ENCODE measurements around the gene MEIOC.
A peak's percentile ranks its signal among the peaks of the same experiment; 100 is the strongest.
"Not testable (repeated sequence)": the region's sequence is repeated elsewhere in the genome, so short reads cannot be mapped to it uniquely, and the experiment has no call there.

The MEIOC gene

GRCh38 chr17:44647736-44648135 is 8.5 kb upstream of the MEIOC start:
- DNase-seq (ENCODE audit: low read depth in 2 of 2, low spot score in 1 of 2), result no peak

DNA sequence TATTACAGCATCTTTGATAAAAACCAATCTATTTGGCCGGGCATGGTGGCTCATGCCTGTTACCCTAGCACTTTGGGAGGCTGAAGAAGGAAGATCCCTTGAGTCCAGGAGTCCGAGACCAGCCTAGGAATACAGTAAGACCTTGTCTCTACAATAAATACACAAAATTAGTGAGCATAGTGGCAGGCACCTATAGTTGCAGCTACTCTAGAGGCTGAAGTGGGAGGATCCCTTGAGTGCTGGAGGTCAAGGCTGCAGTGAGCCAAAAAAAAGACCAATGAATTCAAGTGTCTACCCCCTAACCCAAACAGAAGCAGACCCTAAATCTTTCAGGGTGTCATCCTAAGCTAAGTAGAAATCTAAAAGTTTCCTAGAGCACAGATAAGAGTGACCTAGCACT is 7.3 kb upstream of the MEIOC start:
- no peak for DNase-seq (ENCODE audit: low read depth in 2 of 2, low spot score in 1 of 2)

GRCh38 chr17:44651228-44651627 is 5.0 kb upstream of the MEIOC start:
- DNase-seq (ENCODE audit: low read depth in 2 of 2, low spot score in 1 of 2), result no peak

DNA sequence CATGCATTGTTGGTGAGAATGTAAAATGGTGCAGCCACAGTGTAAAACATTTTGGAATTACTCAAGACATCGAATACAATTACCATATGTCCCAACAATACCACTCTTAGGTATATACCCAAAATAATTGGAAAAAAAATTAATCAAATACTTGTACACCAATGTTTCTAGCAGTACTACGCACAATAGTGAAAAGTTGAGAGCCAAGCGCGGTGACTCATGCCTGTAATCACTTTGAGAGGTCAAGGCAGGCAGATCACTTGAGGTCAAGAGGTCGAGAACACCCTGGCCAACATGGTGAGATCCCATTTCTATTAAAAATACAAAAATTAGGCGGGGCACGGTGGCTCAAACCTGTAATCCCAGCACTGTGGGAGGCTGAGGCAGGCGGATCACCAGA is 3.5 kb upstream of the MEIOC start:
- DNase-seq (ENCODE audit: low read depth in 2 of 2, low spot score in 1 of 2), result no peak

DNA sequence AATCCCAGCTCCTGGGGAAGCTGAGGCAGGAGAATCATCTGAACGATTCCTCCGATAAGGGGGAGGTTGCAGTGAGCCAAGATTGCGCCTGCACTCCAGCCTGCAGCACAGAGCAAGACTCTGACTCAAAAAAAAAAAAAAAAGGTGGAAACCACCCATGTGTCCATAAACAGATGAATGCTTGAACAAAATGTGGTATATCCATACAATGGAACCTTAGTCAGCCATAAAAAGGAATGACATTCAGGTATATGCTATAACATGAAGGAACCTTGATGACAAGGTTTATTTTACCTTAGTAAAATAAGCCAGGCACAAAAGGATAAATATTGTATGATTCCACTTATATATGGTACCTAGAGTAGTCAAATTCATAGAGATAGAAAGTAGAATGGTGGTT is 2.9 kb upstream of the MEIOC start:
- DNase-seq (ENCODE audit: low read depth in 2 of 2, low spot score in 1 of 2), result no peak

DNA sequence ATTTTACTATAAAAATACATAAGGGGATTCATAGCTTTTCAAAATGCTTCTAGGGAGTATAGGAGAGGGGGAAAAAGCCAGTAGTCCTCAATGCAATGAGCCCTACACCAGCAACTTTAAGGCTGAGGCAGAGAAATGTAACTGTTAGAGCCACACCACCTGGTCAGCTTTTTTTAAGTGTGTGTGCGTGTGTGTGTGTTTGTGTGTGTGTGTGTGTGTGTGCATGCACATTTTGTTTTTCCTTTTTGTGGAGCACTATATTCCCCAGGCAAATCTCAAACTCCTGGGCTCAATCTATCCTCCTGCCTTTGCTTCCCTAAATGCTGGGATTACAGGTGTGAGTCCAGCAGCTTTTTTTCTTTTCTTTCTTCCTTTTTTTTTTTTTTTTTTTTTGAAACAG is 2.3 kb upstream of the MEIOC start:
- no peak for DNase-seq (ENCODE audit: low read depth in 2 of 2, low spot score in 1 of 2)

DNA sequence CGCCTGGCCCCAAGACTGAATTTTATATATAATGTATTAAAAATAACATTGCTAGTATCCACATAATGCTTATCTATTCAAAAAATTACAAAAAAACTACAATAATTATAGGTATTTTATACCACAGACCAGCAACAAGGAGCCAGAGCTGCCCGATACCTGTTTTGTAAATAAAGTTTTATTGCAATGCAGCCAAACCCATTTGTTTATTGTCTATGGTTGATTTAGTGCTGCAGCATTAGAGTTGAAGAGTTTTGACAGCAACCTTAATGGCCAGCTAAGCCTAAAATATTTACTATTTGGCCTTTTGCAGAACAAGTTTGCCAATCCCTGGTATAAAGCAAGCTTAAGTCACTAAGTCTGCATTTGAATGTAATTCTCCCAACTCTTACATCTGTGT is 5.6 kb downstream of the MEIOC start:
- DNase-seq (ENCODE audit: low read depth in 2 of 2, low spot score in 1 of 2), result no peak

- DNase-seq (ENCODE audit: low read depth in 2 of 2, low spot score in 1 of 2), result no peak
Measured at GRCh38 chr17:44663095-44663494, 6.8 kb downstream of the MEIOC start.

- DNase-seq (ENCODE audit: low read depth in 2 of 2, low spot score in 1 of 2), result no peak
Measured at GRCh38 chr17:44664867-44665266, 8.6 kb downstream of the MEIOC start.

DNA sequence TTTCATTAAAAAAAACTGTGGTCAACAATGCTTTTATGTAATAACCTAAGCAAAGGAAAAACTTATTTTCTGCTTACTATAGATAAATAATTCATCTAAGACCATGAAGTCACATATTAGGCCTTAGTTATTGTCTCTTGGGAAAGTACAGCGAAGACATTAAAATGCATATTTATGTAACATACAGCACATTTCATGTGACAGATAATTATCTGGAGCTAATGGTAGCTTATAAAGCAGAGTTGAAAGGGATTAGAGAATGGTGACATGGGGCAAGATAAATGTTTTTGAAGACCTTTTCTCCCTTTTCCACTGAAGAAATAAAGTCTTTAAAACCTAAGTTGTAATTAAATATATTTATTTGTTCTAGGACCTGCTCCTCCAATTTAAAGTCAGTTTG is 9.7 kb downstream of the MEIOC start:
- no peak for DNase-seq (ENCODE audit: low read depth in 2 of 2, low spot score in 1 of 2)

DNA sequence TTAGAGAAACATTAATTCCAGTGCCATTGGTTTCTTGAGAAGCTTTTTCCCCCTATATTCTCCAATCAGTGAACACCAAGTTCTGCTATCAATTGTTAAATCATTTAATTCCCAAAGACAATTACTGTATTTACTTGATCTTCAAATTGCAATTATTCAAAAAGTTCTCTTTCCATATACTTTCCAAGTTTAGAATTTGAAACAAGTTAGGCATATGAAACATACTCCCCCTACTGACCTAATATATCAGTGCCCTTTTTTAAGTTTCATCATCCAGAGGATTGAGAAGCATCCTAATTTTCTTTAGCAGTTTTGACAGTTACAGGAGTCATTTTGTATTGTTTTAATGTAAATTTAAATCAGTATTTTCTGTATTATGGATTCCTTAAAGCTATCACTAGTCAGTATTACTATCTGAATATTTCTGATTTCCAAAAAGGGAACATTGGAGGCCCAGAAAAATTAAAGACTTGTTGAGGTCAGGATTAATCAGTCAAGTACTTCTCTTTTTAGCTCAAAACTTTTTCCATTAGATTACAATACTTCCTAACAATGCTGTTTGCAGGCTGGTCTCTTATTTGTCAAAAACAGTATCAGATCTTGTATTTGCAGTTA is 16.3 kb downstream of the MEIOC start:
- no peak for DNase-seq (ENCODE audit: low read depth in 2 of 2, low spot score in 1 of 2)

DNA sequence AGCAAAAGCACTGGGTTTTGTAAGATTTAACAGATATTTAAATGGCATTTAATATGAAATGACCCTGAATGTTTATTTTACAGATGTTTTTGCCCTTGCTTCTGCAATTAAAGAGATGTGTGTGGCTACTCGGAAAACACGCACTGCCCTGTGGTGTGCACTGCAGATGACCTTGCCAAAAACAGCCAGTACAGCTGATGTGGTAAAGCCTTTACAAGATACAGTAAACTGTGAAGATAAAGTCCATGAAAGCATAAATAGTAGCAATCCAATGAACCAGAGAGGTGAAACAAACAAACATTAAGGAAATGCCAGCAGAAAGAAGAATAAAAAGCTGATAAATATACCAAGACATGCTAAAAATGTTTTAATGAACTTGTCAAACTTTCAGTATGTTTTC is 17.6 kb downstream of the MEIOC start:
- no peak for DNase-seq (ENCODE audit: low read depth in 2 of 2, low spot score in 1 of 2)

- DNase-seq (ENCODE audit: low read depth in 2 of 2, low spot score in 1 of 2), result no peak
Measured at GRCh38 chr17:44677136-44677535, 20.9 kb downstream of the MEIOC start.

GRCh38 chr17:44683303-44683702 is 27.0 kb downstream of the MEIOC start:
- DNase-seq (ENCODE audit: low read depth in 2 of 2, low spot score in 1 of 2), result not testable (repeated sequence)

DNA sequence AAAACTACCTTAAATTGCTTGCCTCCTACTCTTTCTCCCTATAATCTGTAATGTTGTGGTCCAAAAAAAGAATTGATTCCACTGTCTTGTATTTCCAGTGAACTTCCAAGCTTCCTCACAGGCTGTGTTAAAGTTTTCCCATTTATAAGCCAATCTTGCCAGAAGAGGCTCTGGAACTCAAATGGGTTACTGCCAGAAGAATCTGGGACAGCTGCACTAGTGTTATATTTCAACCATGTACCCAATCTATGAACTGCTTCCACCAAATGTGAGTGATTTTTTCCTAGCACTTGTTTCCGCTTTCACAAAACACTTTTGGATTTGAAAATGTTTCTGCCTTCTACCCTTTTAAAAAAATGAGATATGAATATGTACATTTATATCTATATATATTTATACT is 31.5 kb downstream of the MEIOC start:
- DNase-seq (ENCODE audit: low read depth in 2 of 2, low spot score in 1 of 2), result no peak

- DNase-seq (ENCODE audit: low read depth in 2 of 2, low spot score in 1 of 2), result no peak
Measured at GRCh38 chr17:44688200-44688599, 31.9 kb downstream of the MEIOC start.

DNA sequence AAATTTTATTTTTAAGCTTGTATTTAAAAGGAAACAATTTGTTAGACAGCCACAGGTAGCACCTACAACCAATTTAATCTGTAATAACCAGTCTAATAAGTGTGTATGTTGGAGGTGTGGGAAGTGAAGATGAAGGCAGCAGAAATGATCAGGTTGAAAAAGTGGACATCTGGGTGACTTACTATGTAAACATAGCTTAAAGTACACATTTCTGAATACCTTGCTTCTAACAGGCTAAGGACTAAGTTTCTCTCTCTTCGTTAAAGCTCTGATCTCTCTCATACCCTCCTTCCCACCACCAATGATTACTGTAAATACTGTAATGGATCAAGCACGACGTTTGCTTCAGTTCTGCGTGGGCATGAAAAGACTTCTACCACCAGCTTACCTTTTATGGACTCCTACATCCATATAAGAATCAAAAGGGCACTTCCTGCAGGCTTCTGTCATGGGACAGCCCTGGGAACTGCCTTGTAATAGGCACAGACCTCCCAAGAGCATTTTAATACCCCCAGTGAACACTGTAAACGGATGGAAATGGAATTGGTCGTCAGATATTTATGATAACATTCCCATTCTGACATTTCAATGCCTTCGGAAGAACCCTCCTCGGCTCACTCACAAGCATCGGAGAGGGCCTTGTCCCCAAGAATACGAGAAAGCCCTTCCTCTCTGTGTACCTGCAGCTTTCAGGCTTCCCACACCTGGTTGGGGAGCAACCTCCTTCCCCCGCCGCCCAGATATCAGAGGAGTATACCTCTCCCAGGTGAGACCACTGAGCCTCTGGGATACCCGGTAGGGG is 32.6 kb downstream of the MEIOC start:
- no peak for DNase-seq (ENCODE audit: low read depth in 2 of 2, low spot score in 1 of 2)

DNA sequence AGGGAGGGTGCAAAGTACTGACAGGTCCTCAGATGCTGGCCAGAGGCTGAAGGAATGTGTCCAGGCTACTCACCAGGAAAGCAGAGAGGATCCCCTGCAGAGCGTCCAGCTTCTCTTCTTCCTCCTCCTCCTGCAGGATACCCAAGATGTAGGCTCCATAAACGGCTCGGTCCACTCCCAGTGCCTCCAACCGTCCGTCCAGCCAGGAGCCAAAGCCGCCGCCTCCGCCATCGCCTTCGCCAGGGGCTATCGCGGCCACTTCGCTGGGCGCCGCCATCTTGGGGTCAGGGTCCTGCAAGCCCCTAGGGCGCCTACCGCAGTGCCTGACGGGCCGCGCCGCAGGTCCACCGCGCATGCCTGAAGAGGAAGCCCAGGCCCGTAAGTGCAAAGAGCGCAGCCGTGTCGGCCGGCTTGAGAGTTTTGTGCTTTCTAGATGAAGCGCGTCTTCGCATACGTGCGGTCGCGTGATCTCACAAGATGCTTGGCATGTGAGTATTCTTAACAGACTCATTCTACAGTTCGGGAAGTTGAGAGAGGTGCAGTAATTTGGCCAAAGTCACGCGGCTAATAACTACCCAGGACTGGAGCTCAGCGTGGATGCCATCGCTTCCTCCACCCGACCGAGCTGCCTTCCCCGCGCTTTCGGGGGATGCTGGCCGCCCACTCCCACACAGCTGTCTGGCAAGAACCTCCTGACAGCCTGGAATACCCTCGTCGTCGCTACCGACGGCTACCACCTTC is 33.4 kb downstream of the MEIOC start, which contains the start of gene CCDC43:
Gene CCDC43, minus strand, starts transcription at position 300 of the 741 bp plus-strand sequence. Its CDS starts 23 bp downstream, at position 277.
- peak; percentile 75 to 85 for DNase-seq (ENCODE audit: low read depth in 2 of 2, low spot score in 1 of 2)

- DNase-seq (ENCODE audit: low read depth in 2 of 2, low spot score in 1 of 2), result not testable (repeated sequence)
Measured at GRCh38 chr17:44690746-44691306, 34.6 kb downstream of the MEIOC start.

DNA sequence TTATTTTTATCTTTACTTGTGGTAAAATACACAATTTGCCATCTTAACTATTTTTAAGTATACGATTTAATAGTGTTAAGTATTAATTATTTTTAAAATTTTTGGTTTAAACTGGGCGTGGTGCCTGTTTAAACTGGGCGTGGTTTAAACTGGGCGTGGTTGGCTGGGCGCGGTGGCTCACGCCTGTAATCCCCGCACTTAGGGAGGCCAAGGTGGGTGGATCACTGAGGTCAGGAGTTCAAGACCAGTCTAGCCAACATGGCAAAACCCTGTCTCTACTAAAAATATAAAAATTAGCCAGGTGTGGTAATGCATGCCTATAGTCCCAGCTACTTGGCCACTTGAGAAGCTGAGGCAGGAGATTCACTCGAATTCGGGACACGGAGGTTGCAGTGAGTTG is 37.3 kb downstream of the MEIOC start:
- DNase-seq (ENCODE audit: low read depth in 2 of 2, low spot score in 1 of 2), result no peak

- not testable (repeated sequence) for DNase-seq (ENCODE audit: low read depth in 2 of 2, low spot score in 1 of 2)
Measured at GRCh38 chr17:44700288-44700687, 44.0 kb downstream of the MEIOC start.
